K562 (cell line): Measurements from ENCODE around the gene S100A3. TPM values are rescaled to one million over a fixed set of nuclear protein-coding genes. Genes with fewer than 3 reads are reported as not detected.

Source experiments
- ATAC-seq: fragments of 200-7000 bp; cut with Tn5 transposase; 3 replicates; pipeline ENCODE4 v1.9.1; 2020; ENCODE audit warnings: moderate library complexity
- BruUV-seq: library from RNA; stranded (reverse); fragments of 400-500 nt; replicated peaks from 2 replicates; lab custom pipeline; 2021; lab: Mats Ljungman, UMichigan
- CTCF ChIA-PET: fragments of 300-600 bp; formaldehyde crosslinking; extraction: SDS; loops from one replicate; lab custom pipeline; 2021; ENCODE audit warnings: low intra/inter-chr PET ratio; lab: Yijun Ruan, JAX
- POLR2A ChIA-PET: fragments of 300-600, 350-650 bp; sonication (Branson Sonifier 250); formaldehyde crosslinking; extraction: SDS; loops from one replicate; lab custom pipeline; 2021; ENCODE audit warnings: antibody characterized with exemption, inconsistent platforms; lab: Yijun Ruan, JAX
- DNase-seq, 4 experiments: peaks; one replicate each; pipeline versions ENCODE4 v3.0.0 to v3.0.0-alpha.2; 2011 to 2018; ENCODE audit warnings: low spot score in 3 of 4, mixed read lengths in 3 of 4; ENCODE audit errors: extremely low read depth in 1 of 4
- FAIRE-seq: peaks from 2 replicates; lab custom pipeline; 2011; peaks lifted over from hg19 to GRCh38; lab: Jason Lieb, UNC
- H2AFZ ChIP-seq: 2 replicates; pipeline ENCODE4 v1.6.0; 2011; ENCODE audit warnings: low read depth, low read length, control low read depth, inconsistent platforms
- H3K27ac ChIP-seq: fragments of 200-600 bp; 3 replicates; pipeline ENCODE4 v1.8.0; 2011; ENCODE audit warnings: low read depth, mild to moderate bottlenecking, control low read depth, inconsistent platforms, low read length, moderate library complexity, mixed read lengths; ENCODE audit errors: extremely low read depth
- H3K27me3 ChIP-seq, 2 experiments: fragments of 300-600 bp in 1 of 2; 2 replicates in 1 of 2; 3 replicates in 1 of 2; pipeline versions ENCODE4 v1.6.0 to v1.8.0; 2011; ENCODE audit warnings: inconsistent platforms in 2 of 2, low read length in 2 of 2, mild to moderate bottlenecking in 1 of 2, mixed read lengths in 1 of 2, moderate library complexity in 1 of 2; ENCODE audit not compliant: control insufficient read depth in 2 of 2, insufficient read depth in 2 of 2
- H3K36me3 ChIP-seq: fragments of 300-600 bp; 3 replicates; pipeline ENCODE4 v1.8.0; 2011; ENCODE audit warnings: mild to moderate bottlenecking, low read length, inconsistent platforms; ENCODE audit not compliant: control insufficient read depth, insufficient read depth
- H3K4me1 ChIP-seq, 2 experiments: fragments of 200-600 bp in 1 of 2; replicated peaks in 1 of 2; 2 replicates in 1 of 2; 3 replicates in 1 of 2; pipeline versions ENCODE4 v1.5.1 to v1.8.0; 2011; ENCODE audit warnings: inconsistent platforms in 2 of 2, low read length in 2 of 2, mild to moderate bottlenecking in 1 of 2, mixed read lengths in 1 of 2, moderate library complexity in 1 of 2; ENCODE audit not compliant: control insufficient read depth in 2 of 2, insufficient read depth in 2 of 2
- H3K4me2 ChIP-seq: 2 replicates; pipeline ENCODE4 v1.6.1; 2011; ENCODE audit warnings: low read length, control low read depth, inconsistent platforms, mixed read lengths; ENCODE audit not compliant: insufficient read depth
- H3K4me3 ChIP-seq: fragments of 200-600 bp; sonication (generic), shearing (Covaris generic); 2 replicates; pipeline ENCODE4 v1.5.1; 2016; ENCODE audit warnings: control low read depth, inconsistent platforms
- H3K79me2 ChIP-seq: fragments of 200-600 bp; 3 replicates; pipeline ENCODE4 v1.8.0; 2011; ENCODE audit warnings: low read length, inconsistent platforms; ENCODE audit not compliant: control insufficient read depth, insufficient read depth
- H3K9ac ChIP-seq, 2 experiments: 2 replicates each; pipeline versions ENCODE4 v1.6.0 to v1.6.1; 2011; ENCODE audit warnings: low read depth in 2 of 2, low read length in 2 of 2, control low read depth in 1 of 2, inconsistent platforms in 1 of 2, mild to moderate bottlenecking in 1 of 2, mixed read lengths in 1 of 2; ENCODE audit not compliant: insufficient read depth in 1 of 2
- H3K9me1 ChIP-seq: one replicate; pipeline ENCODE4 v1.6.0; 2011; ENCODE audit warnings: inconsistent platforms, mild to moderate bottlenecking, low read length, moderate library complexity; ENCODE audit not compliant: control insufficient read depth, insufficient read depth
- H3K9me3 ChIP-seq: replicated peaks from 2 replicates; pipeline ENCODE4 v1.5.1; 2011; ENCODE audit warnings: low read depth, low read length, inconsistent platforms; ENCODE audit not compliant: control insufficient read depth, insufficient read depth
- H4K20me1 ChIP-seq: replicated peaks from 2 replicates; pipeline ENCODE4 v1.6.1; 2011; ENCODE audit warnings: low read length, inconsistent platforms, mixed read lengths; ENCODE audit not compliant: control insufficient read depth, insufficient read depth
- JUND ChIP-seq, 2 experiments: IDR thresholded peaks; 2 replicates in 1 of 2; 3 replicates in 1 of 2; pipeline ENCODE4 v1.6.1; 2011; ENCODE audit warnings: borderline replicate concordance in 2 of 2, low read depth in 2 of 2, low read length in 2 of 2, improper control_type of control experiment in 1 of 2, missing biosample characterization in 1 of 2, missing genetic modification characterization in 1 of 2, missing genetic modification reagents in 1 of 2
- RNF219 ChIP-seq: fragments of 250-450 bp; sonication (Bioruptor Pico); IDR thresholded peaks from 2 replicates; pipeline ENCODE4 v1.5.0; 2022; ENCODE audit warnings: mild to moderate bottlenecking
- TAF15 ChIP-seq: fragments of 200-400 bp; formaldehyde crosslinking; IDR thresholded peaks from 2 replicates; pipeline ENCODE4 v1.6.1; 2017; ENCODE audit warnings: mild to moderate bottlenecking, low read depth, low read length, moderate library complexity
- ZNF232 ChIP-seq: sonication (generic); formaldehyde crosslinking; IDR thresholded peaks from 2 replicates; pipeline ENCODE4 v1.8.0; 2022; ENCODE audit warnings: mild to moderate bottlenecking, missing genetic modification reagents
- WGBS: fragments of 100-300 bp; shearing (Covaris generic); methylation state at CpG from one replicate; pipeline ENCODE4 v1.1.6; 2016; ENCODE audit warnings: low coverage, mixed read lengths; ENCODE audit not compliant: insufficient coverage; ENCODE audit errors: missing lambda C conversion rate; 5-methylcytosine and 5-hydroxymethylcytosine counted together
- in situ Hi-C: fragments of 300-500 bp; cut with MboI; formaldehyde crosslinking; loops from 4 replicates; pipeline ENCODE4 v1.15.0; 2018; ENCODE audit warnings: inconsistent platforms, mixed read lengths
- intact Hi-C: fragments of 100-400 bp; cut with micrococcal nuclease; formaldehyde crosslinking; loops from 2 replicates; pipeline ENCODE4 v1.14.2; 2022
- polyA plus RNA-seq, 8 experiments: library from polyadenylated mRNA; depleted of rRNA in 4 of 8; stranded (reverse) in 5 of 8; unstranded in 3 of 8; fragments of >200 nt; fragmentation: Nextera tagmentation in 2 of 8; fragmentation: Illumina TruSeq in 1 of 8; extraction: Ambion mirVana in 2 of 8; extraction: Trizol in 1 of 8; gene quantifications; 2 replicates each; pipeline versions ENCODE4 v1.2.1 to v1.2.3, GENCODE V29; 2011 to 2014; ENCODE audit warnings: inconsistent platforms in 1 of 8, missing spikeins in 1 of 8
- total RNA-seq, 7 experiments: library from RNA; depleted of rRNA in 6 of 7; stranded (reverse); fragments of >200 nt in 6 of 7; fragmentation: Illumina TruSeq in 2 of 7; extraction: Trizol in 2 of 7; gene quantifications; 2 replicates each; pipeline versions ENCODE4 v1.2.1 to v1.2.3, GENCODE V29; 2011 to 2021; ENCODE audit warnings: low replicate concordance in 1 of 7

The S100A3 gene
- total and polyA plus RNA-seq, 9 of the 15 experiments (the other 6 are each of a cell fraction or from before 2014, with no cell fraction given), result 0.08 to 1.7 (median 0.18) TPM; not detected in 4

- no peak for TF ChIP-seq RNF219 (CRISPR knock-in tag)
These were observed 14.2 kb downstream of the S100A3 start (continued) for GRCh38 chr1:153534925-153535241.

- no peaks in the 10 kb centered on the region for H3K27me3 ChIP-seq
- DNase-seq (peak in 1 of 4 experiments; percentile 12), ATAC-seq (no peak), FAIRE-seq (no peak)
- no peak overlapping the region for H3K27ac ChIP-seq
- no peaks in the 10 kb centered on the region for H3K9me1 ChIP-seq
- 57% methylated on average over 7 of the region's 7 CpGs for WGBS
- no peak overlapping the region for H3K4me3 ChIP-seq
- ChIA-PET POLR2A (interaction anchor here (0.7 kb wide), 2 partner anchors 9 to 16 kb away, joined by 3 to 4 read pairs; no protein-coding TSS in a partner anchor), CTCF (interaction anchor here (0.7 to 2.4 kb wide), 2 partner anchors 34 to 37 kb away, joined by 3 to 21 read pairs; no protein-coding TSS in a partner anchor)
- H3K36me3 ChIP-seq, result no peaks in the 10 kb centered on the region
- TF ChIP-seq ZNF232 (CRISPR knock-in tag) (0 out of 2 replicates have a peak, but pooled peaks have one; percentile 29), TAF15 (no peak), JUND (IDR thresholded peaks at IDR 0.05; ENCODE audit: borderline replicate concordance, low read depth, low read length) (peak; percentile 10; the same call in 1 of the 2 replicates), JUND (tag; IDR thresholded peaks at IDR 0.05; ENCODE audit: borderline replicate concordance, low read depth, low read length) (no peak)
- no peaks in the 10 kb centered on the region for H4K20me1 ChIP-seq
- H3K9ac ChIP-seq, result peak overlapping the region in 1 of 2 experiments; percentile 11; a peak in 1 of 4 replicates
- H3K4me2 ChIP-seq, result peak overlapping the region; percentile 19; the same call in 1 of the 2 replicates
- intact Hi-C loops (loop anchor here (5.0 kb wide), 1 partner anchor 98 kb away; the partner anchor contains the start of gene CHTOP), in situ Hi-C loops (loop anchor here (5.0 kb wide), 1 partner anchor 33 kb away; the partner anchor contains the start of gene S100A2)
- H3K9me3 ChIP-seq, result no peaks in the 10 kb centered on the region
- no TSS peak for BruUV-seq
- H3K79me2 ChIP-seq, result no peaks in the 10 kb centered on the region; the same call in 2 of the 3 replicates
- H3K4me1 ChIP-seq, result peaks cover 45 to 52% of the 10 kb centered on the region in 2 experiments
- H2AFZ ChIP-seq, result peak overlapping the region; percentile 86; the same call in 1 of the 2 replicates
These were observed 14.7 kb downstream of the S100A3 start for GRCh38 chr1:153534226-153534924.
